ENCODE data around the gene CNIH2. TPM values are rescaled to one million over a fixed set of nuclear protein-coding genes. Genes with fewer than 3 reads are reported as not detected.

CNIH2 gene
- total and polyA plus RNA-seq, 2 of the 8 experiments (the other 6 are each of a cell fraction or from before 2014, with no cell fraction given), result 12.5 to 15.8 TPM

GRCh38 chr11:66277471-66278362 is at the start of gene CNIH2 (continued):
- TF ChIP-seq POLR2A (IDR thresholded peaks at IDR 0.05; ENCODE audit: control extremely low read depth in 1 of 2, low read depth in 2 of 2, low read length in 2 of 2) (peak in 1 of 2 experiments; percentile 36; a peak in 1 of 3 replicates), CBX8 (IDR thresholded peaks at IDR 0.05; ENCODE audit: borderline replicate concordance, low read depth, low read length) (no peak), KDM4A (IDR thresholded peaks at IDR 0.05; ENCODE audit: low read depth, low read length, severe bottlenecking) (peak; percentile 48), YY1 (IDR thresholded peaks at IDR 0.05; ENCODE audit: low read depth, low read length) (peak; percentile 13; the same call in 1 of the 2 replicates), BRCA1 (IDR thresholded peaks at IDR 0.05; ENCODE audit: low read depth, low read length) (no peak), TBP (IDR thresholded peaks at IDR 0.05; ENCODE audit: low read depth, low read length) (no peak), KDM1A (IDR thresholded peaks at IDR 0.05; ENCODE audit: borderline replicate concordance, low read length) (no peak), CHD1 (IDR thresholded peaks at IDR 0.05; ENCODE audit: low read depth, low read length) (no peak), TAF7 (optimal IDR thresholded peaks at IDR 0.05; ENCODE audit: borderline replicate concordance, low read depth, low read length) (no peak), MAX (IDR thresholded peaks at IDR 0.05) (no peak), BCL11A (IDR thresholded peaks at IDR 0.05; ENCODE audit: low read depth in 2 of 2, low read length in 2 of 2) (no peak), HDAC6 (IDR thresholded peaks at IDR 0.05; ENCODE audit: low read depth, low read length) (no peak), POLR2AphosphoS5 (IDR thresholded peaks at IDR 0.05; ENCODE audit: low read depth, low read length) (0 out of 2 replicates have a peak, but pooled peaks have one; percentile 7), SIN3A (conservative IDR thresholded peaks at IDR 0.05 in 1 of 2, IDR thresholded peaks at IDR 0.05 in 1 of 2; ENCODE audit: low read depth in 1 of 2, low read length in 2 of 2) (peak in 1 of 2 experiments; percentile 65; a peak in 1 of 4 replicates)

Data from H1 (cell line).